Hindlimb muscle (tissue), 1 donor: ENCODE data around the gene IFI30. TPM values are rescaled to one million over a fixed set of nuclear protein-coding genes. Genes with fewer than 3 reads are reported as not detected.
"Not testable (repeated sequence)": the region's sequence is repeated elsewhere in the genome, so short reads cannot be mapped to it uniquely, and the experiment has no call there.

Source experiments
- DNase-seq: peaks from one replicate; pipeline ENCODE4 v3.0.0-alpha.2; 2013
- polyA plus RNA-seq: library from polyadenylated mRNA; unstranded; fragments of 120-200 nt; gene quantifications from one replicate; pipeline ENCODE4 v1.2.1, GENCODE V29; 2013; ENCODE audit not compliant: insufficient read length

IFI30 gene
- polyA plus RNA-seq, 1 donor: 2.9 TPM

DNA sequence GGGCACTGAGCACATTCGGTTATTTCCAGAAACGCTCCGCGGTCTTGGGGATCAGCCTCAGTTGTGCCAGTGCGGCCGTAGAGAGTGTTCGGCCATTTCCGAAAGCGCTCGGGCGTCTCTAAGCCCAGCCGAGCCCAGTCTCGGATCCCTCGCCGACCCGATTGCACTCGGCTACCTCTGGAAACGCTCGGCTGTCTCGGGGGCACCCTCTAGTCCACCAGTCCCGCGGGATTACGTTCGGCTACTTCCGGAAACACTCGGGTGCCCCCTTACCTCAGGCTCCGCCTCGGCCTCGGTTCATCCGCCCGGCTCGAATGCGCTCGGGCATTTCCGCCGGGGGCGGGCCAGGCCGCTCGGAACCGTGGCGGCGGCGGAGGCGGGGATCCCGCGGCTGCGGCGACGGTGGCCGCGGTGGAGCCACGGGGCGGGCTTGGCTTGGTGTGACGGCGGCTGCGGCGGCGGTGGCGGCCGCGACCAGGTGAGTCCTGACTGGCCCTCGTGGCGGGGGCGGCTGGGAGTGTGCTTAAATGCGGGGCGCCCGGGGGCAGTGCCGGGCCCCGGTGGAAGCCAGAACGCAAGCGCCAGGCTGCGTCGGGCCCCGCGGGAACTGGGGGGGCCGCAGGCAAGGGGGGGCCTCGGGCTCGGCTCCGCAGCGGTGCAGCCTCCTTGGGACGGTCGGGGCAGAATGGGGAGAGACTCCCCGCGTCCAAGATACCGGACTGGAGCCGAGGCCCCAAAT is 20.6 kb upstream of the IFI30 start, which contains the start of gene PIK3R2:
TSS of gene PIK3R2 (plus strand) at position 347 of the 739 bp plus-strand sequence. CDS start 2,717 bp downstream, outside the sequence.
- DNase-seq: peak; percentile 99

- no peak for DNase-seq
Observed at GRCh38 chr19:18153556-18154134, 20.0 kb upstream of the IFI30 start.

GRCh38 chr19:18155095-18156087 is 18.2 kb upstream of the IFI30 start:
- DNase-seq: no peak

DNA sequence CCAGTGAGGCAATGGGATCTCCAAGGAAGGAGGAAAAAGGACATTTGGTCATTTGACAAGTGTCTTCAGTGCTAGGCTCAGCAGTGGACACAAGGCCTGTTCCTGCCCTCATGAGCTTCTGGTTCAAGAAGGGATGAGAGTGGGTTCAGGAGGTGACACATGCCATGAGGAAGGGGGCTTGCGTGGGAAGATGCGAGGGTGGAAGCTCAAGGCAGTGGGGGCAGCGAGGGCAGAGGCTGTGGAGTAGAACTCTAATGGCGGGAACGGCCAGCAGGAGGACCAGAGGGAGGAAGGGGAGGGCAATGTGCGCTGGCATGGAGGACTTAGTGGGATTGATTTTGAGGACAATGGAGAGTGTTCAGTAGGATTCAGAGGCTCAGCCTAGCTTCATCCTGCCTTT is 17.3 kb upstream of the IFI30 start:
- DNase-seq: no peak

GRCh38 chr19:18156841-18157464 is 16.7 kb upstream of the IFI30 start:
- DNase-seq: peak; percentile 74

DNA sequence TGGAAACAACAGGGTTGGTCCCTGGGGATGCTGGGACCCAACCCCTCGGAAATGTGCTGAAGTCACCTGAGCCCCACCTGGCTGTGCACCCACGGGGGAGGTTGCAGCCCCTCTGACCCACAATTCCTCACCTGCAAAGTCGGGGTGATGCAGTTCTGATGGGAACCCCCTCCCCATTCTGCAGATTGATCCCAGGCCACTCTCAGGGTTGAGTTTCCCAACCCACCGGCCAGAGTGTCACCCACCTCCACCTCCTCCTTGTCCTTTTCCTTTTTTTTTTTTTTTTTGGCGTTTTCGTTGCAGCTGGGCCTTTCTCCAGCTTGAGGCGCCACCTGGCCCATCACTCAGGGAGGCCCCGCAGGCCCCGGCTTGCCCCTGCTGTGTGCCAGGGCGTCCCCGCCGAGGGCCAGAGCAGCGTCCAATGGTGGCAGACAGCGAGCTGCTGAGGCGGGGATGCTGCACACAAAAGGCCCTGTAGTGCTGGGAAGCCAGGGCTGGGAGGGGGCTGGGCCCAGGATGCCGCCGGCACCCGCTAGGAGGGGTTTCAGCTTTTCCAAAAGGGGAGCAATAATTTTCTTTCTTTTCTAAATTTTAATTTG is 16.0 kb upstream of the IFI30 start:
- no peak for DNase-seq

DNA sequence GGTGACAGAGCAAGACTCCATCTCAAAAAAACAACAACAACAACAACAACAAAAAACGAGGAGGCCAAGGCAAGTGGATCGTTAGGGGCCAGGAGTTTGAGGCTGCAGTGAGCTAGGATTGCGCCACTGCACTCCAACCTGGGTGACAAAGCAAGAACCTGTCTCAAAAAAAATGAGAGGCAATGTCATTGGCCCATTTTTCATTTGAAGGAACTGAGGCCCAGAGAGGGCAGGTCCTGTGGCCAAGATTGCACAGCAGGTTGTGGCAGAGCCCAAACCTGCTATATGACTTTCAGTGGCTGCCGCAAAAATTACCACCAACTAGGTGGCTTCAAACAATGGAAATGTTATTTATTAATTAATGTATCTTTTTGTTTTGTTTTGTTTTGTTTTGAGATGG is 15.1 kb upstream of the IFI30 start:
- no peak for DNase-seq

GRCh38 chr19:18159059-18159616 is 14.5 kb upstream of the IFI30 start:
- DNase-seq: not testable (repeated sequence)

DNA sequence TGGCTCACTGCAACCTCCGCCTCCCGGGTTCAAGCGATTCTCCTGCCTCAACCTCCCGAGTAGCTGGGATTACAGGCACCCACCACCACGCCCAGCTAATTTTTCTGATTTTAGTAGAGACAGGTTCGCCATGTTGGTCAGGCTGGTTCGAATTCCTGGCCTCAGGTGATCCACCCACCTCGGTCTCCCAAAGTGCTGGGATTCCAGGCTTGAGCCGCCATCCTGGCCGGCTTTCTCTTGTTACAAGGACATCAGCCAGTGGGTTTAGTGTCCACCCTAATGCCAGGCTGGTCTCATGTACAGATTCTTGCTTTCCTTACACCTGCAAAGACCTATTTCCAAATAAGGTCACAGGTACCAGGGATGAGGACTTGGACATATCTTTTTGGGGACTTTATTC is 13.8 kb upstream of the IFI30 start:
- no peak for DNase-seq

DNA sequence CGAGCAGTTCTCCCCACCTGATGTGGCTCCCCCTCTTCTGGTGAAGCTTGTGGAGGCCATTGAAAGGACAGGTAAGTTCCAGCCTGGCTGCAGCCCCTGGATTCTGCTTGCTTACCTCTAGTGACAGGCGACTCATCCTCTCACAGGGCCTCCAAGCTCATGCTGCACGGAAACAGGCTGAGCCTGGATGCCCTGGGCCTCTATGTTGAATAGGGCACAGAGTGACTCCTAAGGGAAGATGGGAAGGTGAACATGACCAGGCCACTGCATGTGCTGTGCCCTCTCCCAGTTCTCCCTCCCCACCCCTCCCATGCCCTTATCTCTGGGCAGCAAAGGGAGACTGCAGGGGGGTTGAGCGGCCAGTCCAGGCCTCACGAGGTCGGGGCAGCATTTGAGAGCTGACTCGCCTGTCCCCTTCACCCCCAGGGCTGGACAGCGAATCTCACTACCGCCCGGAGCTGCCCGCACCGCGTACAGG is 13.1 kb upstream of the IFI30 start:
- no peak for DNase-seq

GRCh38 chr19:18160971-18161635 is 12.5 kb upstream of the IFI30 start:
- DNase-seq: peak; percentile 73

DNA sequence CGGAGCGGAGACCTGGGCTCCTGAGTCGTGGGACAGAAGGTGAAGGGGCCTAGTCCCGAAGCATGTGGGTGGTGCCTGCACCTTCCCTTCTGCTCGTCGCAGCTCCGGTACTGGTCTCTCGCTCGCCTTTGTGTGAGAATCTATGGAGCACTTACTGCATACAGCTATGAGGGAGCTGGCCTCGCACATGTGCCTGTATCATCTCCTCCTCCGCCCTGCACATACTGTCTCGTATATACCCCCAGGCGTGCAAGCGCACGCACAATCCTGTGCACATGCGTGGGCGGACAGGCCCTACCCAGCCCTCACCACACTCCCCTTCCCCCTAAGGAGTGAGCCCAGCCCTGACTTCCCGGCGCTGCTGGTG is 12.0 kb upstream of the IFI30 start:
- no peak for DNase-seq

GRCh38 chr19:18164072-18164471 is 9.5 kb upstream of the IFI30 start:
- no peak for DNase-seq

- no peak for DNase-seq
Observed at GRCh38 chr19:18165794-18166544, 7.6 kb upstream of the IFI30 start.

GRCh38 chr19:18167011-18167410 is 6.6 kb upstream of the IFI30 start:
- DNase-seq: no peak

DNA sequence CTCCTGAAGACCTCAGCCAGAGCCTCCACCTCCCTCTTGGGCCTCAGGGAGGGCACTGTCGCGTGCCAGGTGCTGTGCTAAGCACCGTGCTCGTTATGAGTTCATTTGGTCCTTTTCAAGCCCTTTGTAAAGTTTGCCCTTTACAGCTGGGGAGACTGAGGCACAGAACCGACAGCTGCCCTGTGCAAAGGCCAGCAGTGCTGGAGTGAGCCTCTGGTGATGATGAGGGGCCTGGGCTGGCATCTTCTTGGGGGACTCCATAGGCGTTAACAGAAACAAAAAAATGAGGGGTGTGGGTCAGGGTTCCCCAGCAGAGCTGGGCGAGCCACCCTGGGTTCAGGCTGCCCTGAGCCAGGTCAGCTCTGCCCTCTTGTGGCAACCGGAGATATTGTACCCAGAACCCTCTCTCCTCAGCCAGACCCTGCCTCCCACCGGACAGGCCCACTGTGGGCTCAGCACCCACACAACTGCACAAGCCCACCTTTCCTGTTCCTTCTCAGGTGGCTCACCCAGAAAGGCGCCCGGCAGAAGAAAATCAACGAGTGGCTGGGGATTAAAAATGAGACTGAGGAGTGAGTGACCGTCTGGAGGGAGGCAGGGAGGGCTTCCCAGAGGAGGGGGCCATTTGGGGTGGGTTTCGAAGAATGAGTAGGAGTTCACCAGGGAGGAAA is 5.5 kb upstream of the IFI30 start:
- no peak for DNase-seq

DNA sequence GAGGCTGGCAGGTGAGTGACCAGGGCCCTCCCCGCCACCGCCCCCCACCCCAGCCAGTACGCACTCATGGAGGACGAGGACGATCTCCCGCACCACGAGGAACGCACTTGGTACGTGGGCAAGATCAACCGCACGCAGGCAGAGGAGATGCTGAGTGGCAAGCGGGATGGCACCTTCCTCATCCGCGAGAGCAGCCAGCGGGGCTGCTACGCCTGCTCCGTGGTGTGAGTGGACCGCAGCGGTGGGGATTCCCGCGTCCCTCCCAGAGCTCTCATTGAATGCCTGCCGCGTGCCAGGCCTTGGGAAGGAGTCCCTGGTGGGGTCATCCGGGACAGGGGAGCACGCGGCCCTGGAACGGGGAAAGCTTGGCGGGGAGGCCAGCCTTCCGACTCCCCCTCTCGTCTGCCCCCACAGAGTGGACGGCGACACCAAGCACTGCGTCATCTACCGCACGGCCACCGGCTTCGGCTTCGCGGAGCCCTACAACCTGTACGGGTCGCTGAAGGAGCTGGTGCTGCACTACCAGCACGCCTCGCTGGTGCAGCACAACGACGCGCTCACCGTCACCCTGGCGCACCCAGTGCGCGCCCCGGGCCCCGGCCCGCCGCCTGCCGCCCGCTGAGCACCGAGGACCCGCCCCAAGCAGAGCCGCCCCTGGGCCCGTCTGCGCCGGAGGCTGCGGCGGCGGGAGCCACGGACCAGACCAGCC is 4.8 kb upstream of the IFI30 start:
- no peak for DNase-seq

DNA sequence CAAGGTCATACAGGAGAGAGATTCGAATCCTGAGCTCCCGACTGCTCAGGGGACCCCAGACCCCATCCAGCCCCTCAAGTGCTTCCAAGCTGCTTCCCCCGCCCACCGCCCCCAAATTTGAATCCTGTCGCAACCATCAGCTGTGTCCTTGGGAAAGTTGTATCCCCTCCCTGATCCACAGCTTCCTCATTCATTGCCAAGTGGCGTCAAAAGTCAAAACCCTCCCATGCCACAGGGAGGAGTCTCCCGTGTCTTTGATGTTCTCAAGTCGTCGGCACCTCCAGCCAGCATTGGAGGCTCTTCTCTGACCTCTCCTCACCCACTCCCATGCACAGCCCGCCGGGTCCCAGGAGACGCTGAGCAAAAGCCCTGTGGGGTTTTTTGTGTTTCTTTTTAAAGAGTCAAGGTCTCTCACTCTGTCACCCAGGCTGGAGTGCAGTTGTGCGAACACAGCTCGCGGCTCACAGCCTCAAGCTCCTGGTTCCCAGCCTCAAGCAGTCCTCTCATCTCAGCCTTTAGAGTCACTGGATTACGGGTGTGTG is 2.8 kb upstream of the IFI30 start:
- DNase-seq: no peak
